OCI-LY3 (cell line): ENCODE measurements around the gene ARL17B.
"Not testable (repeated sequence)": the region's sequence is repeated elsewhere in the genome, so short reads cannot be mapped to it uniquely, and the experiment has no call there.

Source experiments
- EZH2phosphoT487 ChIP-seq: fragments of 200-600 bp; shearing (Covaris generic); IDR thresholded peaks from 2 replicates; pipeline ENCODE4 v1.6.1; 2018; ENCODE audit warnings: antibody characterized with exemption, mixed run types, low read depth
- TF ChIP-seq, protein P1 (sequence below): fragments of 200-600, 300-600 bp; sonication (generic); IDR thresholded peaks from 2 replicates; pipeline ENCODE4 v1.5.1; 2014; ENCODE audit warnings: antibody characterized with exemption, low read length, low read depth

DNA sequence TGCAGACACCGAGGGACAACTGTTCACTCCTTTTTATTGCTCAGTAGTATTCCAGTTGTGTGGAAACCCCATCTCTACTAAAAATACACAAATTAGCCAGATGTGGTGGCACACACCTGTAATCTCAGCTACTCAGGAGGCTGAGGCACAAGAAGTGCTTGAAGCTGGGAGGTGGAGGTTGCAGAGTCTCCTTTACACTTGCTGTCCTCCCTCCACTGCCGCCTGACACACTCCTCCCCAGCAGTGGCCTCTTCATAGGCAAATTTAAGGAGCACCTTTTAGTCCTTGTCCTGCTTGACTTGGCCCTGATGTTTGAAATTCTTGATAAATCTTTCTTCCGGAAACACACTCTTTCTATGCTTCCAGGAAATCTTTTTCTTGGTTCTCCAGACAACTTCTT lies 112.4 kb downstream of the ARL17B start:
- TF ChIP-seq, protein P1, sequence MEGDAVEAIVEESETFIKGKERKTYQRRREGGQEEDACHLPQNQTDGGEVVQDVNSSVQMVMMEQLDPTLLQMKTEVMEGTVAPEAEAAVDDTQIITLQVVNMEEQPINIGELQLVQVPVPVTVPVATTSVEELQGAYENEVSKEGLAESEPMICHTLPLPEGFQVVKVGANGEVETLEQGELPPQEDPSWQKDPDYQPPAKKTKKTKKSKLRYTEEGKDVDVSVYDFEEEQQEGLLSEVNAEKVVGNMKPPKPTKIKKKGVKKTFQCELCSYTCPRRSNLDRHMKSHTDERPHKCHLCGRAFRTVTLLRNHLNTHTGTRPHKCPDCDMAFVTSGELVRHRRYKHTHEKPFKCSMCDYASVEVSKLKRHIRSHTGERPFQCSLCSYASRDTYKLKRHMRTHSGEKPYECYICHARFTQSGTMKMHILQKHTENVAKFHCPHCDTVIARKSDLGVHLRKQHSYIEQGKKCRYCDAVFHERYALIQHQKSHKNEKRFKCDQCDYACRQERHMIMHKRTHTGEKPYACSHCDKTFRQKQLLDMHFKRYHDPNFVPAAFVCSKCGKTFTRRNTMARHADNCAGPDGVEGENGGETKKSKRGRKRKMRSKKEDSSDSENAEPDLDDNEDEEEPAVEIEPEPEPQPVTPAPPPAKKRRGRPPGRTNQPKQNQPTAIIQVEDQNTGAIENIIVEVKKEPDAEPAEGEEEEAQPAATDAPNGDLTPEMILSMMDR, result not testable (repeated sequence)
- not testable (repeated sequence) for TF ChIP-seq EZH2phosphoT487
